GM18867 (cell line): ENCODE results near the gene ABHD15.
A peak's percentile ranks its signal among the peaks of the same experiment; 100 is the strongest.

Experiments
- ATAC-seq: cut with Tn5 transposase; IDR thresholded peaks from one replicate; pipeline ENCODE4 v1.9.1; 2021; ENCODE audit warnings: mild to moderate bottlenecking, moderate library complexity; ENCODE audit not compliant: unreplicated experiment

Gene ABHD15

GRCh38 chr17:29595107-29595942 is 28.5 kb upstream of the ABHD15 start:
- ATAC-seq: no peak

GRCh38 chr17:29594519-29595090 is 27.8 kb upstream of the ABHD15 start:
- ATAC-seq: no peak

GRCh38 chr17:29593591-29594518 is 27.0 kb upstream of the ABHD15 start:
- ATAC-seq: no peak

GRCh38 chr17:29592850-29593551 is 26.2 kb upstream of the ABHD15 start, which contains the start of gene ANKRD13B:
Gene ANKRD13B (plus strand): TSS chr17:29593132. CDS start chr17:29593622, 490 bp downstream.
- ATAC-seq: no peak

GRCh38 chr17:29591737-29592608 is 25.1 kb upstream of the ABHD15 start:
- no peak for ATAC-seq

- no peak for ATAC-seq
Observed at GRCh38 chr17:29591146-29591736, 24.4 kb upstream of the ABHD15 start.

GRCh38 chr17:29590411-29591145 is 23.7 kb upstream of the ABHD15 start:
- no peak for ATAC-seq

- ATAC-seq: peak; percentile 61
Observed at GRCh38 chr17:29589524-29590410, 22.9 kb upstream of the ABHD15 start, which contains the start of gene GIT1. Gene GIT1 (minus strand): TSS chr17:29589648. CDS start chr17:29589378, 270 bp downstream.

- peak; percentile 17 for ATAC-seq
Observed at GRCh38 chr17:29588562-29589411, 21.9 kb upstream of the ABHD15 start.

- no peak for ATAC-seq
Observed at GRCh38 chr17:29588017-29588561, 21.3 kb upstream of the ABHD15 start.

GRCh38 chr17:29587591-29587990 is 20.8 kb upstream of the ABHD15 start:
- no peak for ATAC-seq

GRCh38 chr17:29586676-29587469 is 20.0 kb upstream of the ABHD15 start:
- no peak for ATAC-seq

- no peak for ATAC-seq
Observed at GRCh38 chr17:29585080-29585751, 18.4 kb upstream of the ABHD15 start.

- no peak for ATAC-seq
Observed at GRCh38 chr17:29584452-29585079, 17.7 kb upstream of the ABHD15 start.
